Right ventricle myocardium inferior (tissue), 1 donor: ENCODE results near the gene CH25H. TPM values are rescaled to one million over a fixed set of nuclear protein-coding genes. Genes with fewer than 3 reads are reported as not detected.

ENCODE experiments used
- ATAC-seq: fragments of 200-7000 bp; cut with Tn5 transposase; one replicate; pipeline ENCODE4 v1.9.1; 2020; ENCODE audit warnings: mild to moderate bottlenecking, moderate library complexity
- DNase-seq: peaks from one replicate; pipeline ENCODE4 v3.0.0; 2021; ENCODE audit errors: missing footprints
- intact Hi-C: fragments of 100-400 bp; cut with DNase I; formaldehyde crosslinking; loops from one replicate; pipeline ENCODE4 v1.11.0; 2022
- total RNA-seq: library from RNA; stranded (reverse); fragmentation: NEBNext Ultra II Directional; extraction: Animal tissue kit (Norgen Biotek cat#: 25700); gene quantifications from one replicate; pipeline ENCODE4 v1.2.1, GENCODE V29; 2021
- donor health status: DM: no; HTN: yes; CAD: no; lungs with severe emphysema.

CH25H gene
- total RNA-seq, 1 donor from 2014 or later, result 0.14 TPM

DNA sequence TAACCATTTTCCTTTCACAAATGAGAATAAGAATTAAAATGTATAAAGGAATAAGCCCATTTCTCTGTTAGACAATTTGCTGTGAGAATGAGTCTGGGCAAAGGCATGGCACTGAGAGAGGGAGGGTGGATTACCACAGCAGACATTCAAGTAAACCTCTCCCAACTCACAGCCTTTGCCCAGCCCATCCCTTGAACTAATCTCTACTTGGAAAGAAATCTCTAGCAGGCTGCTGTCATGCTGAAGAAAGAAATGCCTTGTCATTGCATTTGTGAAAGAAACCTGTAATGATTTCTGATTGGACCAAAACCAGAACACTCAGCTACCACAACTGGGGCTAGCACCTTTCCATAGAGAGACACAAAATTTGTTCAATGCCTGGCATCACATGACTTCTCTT lies 39.2 kb downstream of the CH25H start:
- ATAC-seq (no peak), DNase-seq (no peak)
- intact Hi-C loops, result no loop called here

DNA sequence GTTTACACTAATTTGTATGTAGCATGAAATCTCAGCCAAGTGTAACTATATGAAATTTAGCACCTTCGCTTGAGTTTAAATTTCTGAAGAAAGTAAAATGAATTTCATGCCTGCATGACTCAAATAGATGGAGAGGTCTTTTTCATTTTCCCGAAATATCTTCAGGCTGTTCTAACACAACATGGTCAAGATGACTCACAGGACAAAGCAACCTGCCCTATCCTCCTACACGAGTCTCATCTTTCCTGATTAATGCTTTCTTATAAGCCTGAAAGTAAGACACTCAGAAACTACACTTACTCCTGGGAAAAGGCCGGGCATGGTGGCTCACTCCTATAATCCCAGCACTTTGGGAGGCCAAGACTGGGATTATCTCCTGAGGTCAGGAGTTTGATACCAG lies 41.2 kb downstream of the CH25H start:
- ATAC-seq (no peak), DNase-seq (no peak)
- intact Hi-C loops, result no loop called here

- no peak for ATAC-seq
- intact Hi-C loops, result no loop called here
Measured at GRCh38 chr10:89164920-89165319, 42.2 kb downstream of the CH25H start.

GRCh38 chr10:89164080-89164479 lies 43.0 kb downstream of the CH25H start:
- no peak for DNase-seq
- ATAC-seq, result peak; percentile 50
- intact Hi-C loops, result no loop called here

More at GRCh38 chr10:89164920-89165319, 42.2 kb downstream of the CH25H start:
- DNase-seq, result no peak

DNA sequence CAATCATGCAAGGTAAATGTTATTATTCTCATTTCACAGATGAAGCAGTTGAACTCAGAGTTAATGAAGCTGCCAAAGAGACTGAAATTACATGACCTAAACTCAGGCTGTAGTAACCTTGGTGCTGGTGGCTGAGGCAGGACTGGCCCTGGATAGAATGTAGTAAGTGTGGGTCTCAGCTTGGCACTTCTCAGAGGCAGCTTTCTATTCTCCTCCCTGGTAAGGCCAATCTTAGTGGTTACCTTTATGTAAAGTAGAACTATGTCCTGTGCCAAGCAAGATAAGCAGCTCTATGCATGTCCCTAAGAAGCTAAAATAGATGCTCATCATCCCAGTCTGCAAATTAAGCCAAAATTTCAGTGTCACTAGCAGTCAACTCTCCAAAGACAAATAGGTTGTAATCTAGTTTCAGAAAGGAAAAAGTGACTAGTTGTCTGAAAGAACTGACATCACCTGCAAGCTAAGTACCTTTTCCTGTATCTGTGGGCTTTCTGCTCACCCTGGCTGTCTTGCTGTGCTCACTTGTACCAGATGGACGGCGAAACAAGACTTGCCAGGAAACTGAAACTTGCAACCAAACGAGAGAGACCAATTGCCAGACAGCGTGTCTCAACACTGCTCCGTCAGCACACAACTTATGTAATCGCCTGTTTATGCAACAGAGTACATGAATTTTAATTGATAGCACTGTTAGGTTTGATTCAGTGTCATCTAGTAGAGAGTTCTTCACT lies 43.7 kb downstream of the CH25H start:
- intact Hi-C loops, result no loop called here
- peak; percentile 89 for ATAC-seq
- DNase-seq, result no peak

GRCh38 chr10:89162596-89162995 lies 44.5 kb downstream of the CH25H start:
- no peak for ATAC-seq
- intact Hi-C loops, result no loop called here
- DNase-seq, result no peak

- no peak for DNase-seq
- no peak for ATAC-seq
- intact Hi-C loops, result no loop called here
Measured at GRCh38 chr10:89160339-89160738, 46.8 kb downstream of the CH25H start.

DNA sequence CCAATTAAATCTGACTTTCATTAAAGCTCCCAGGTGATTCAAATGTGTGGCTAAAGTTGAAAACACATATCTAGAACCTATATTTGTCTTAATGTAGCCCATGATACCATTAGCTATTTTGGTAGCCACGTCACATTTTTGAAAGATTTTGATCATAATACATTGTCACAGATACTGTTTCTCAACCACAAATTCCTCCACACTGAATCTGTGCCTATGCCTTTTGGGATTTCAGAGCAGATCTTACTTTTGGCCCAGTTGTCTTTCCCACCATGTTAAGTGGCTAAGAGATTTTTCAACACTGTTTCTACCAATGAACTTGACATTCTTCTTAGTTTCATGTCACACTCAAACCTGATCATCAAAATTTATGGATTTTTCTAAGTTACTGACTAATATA lies 47.4 kb downstream of the CH25H start:
- ATAC-seq, result no peak
- intact Hi-C loops, result no loop called here

DNA sequence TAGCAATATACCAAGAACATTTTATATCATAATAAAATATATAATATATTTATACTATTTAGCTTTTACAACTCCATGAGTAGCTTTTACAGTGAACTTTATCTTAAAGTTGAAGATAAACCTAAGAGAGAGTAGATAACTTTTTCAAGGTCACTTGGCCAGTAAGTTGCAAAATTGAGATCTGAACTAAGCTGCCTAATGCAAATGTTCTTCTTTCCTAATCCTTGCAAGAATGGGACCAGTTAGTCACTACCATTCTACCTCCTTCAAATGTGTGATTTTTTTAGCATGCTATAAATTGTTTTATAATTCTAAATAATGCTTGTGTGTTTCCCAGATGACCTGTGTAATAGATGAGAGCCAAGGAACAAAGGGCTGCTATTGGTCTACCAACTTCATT lies 47.8 kb downstream of the CH25H start:
- ATAC-seq, result no peak
- no peak for DNase-seq
- intact Hi-C loops, result no loop called here

More for the DNA sequence above, 47.4 kb downstream of the CH25H start:
- DNase-seq, result no peak

GRCh38 chr10:89158446-89158845 lies 48.7 kb downstream of the CH25H start:
- intact Hi-C loops, result no loop called here
- no peak for DNase-seq
- ATAC-seq, result no peak

GRCh38 chr10:89156161-89156835 lies 50.8 kb downstream of the CH25H start:
- no peak for ATAC-seq
- no peak for DNase-seq
- intact Hi-C loops, result no loop called here

Other genes with a start within 250 kb of the CH25H start
- 4.7 TPM for gene FAS, start 216.5 kb downstream of the CH25H start, total RNA-seq
- gene LIPA, start 44.5 kb upstream of the CH25H start, total RNA-seq, result 19.3 TPM
- gene IFIT2, start 94.7 kb upstream of the CH25H start, total RNA-seq, result 4.2 TPM
- 7.0 TPM for gene IFIT3, start 120.7 kb upstream of the CH25H start, total RNA-seq
- gene IFIT1B, start 170.7 kb upstream of the CH25H start, total RNA-seq, result not detected
- 36.0 TPM for gene IFIT1, start 185.3 kb upstream of the CH25H start, total RNA-seq
- gene IFIT5, start 207.3 kb upstream of the CH25H start, total RNA-seq, result 8.2 TPM